OCI-LY7 (cell line): ENCODE results near the gene SLC35G1. TPM values are rescaled to one million over a fixed set of nuclear protein-coding genes. Genes with fewer than 3 reads are reported as not detected.

Source experiments
- BruUV-seq: library from RNA; stranded (reverse); fragments of 400-500 nt; replicated peaks from 2 replicates; lab custom pipeline; 2021; lab: Mats Ljungman, UMichigan
- CTCF ChIA-PET: fragments of 300-600 bp; sonication (Branson Sonifier 250); formaldehyde crosslinking; loops from one replicate; lab custom pipeline; 2022; ENCODE audit warnings: antibody characterized with exemption; ENCODE audit not compliant: unreplicated experiment; lab: Charles Lee
- POLR2A ChIA-PET: fragments of 300-600 bp; sonication (Branson Sonifier 250); formaldehyde crosslinking; loops from one replicate; lab custom pipeline; 2022; ENCODE audit warnings: antibody characterized with exemption; lab: Charles Lee
- DNase-seq: peaks from one replicate; pipeline ENCODE4 v3.0.0-alpha.2; 2015; ENCODE audit warnings: low spot score
- H2AFZ ChIP-seq: fragments of 200-600 bp; sonication (generic), shearing (Covaris generic); 2 replicates; pipeline ENCODE4 v1.6.1; 2014; ENCODE audit warnings: mild to moderate bottlenecking, antibody characterized with exemption, low read length, moderate library complexity
- H3K27ac ChIP-seq: fragments of 200-600 bp; sonication (generic); 2 replicates; pipeline ENCODE4 v1.5.1; 2014; ENCODE audit warnings: mixed run types, low read depth, mild to moderate bottlenecking, moderate library complexity, low read length, inconsistent platforms; ENCODE audit not compliant: poor library complexity, severe bottlenecking
- H3K36me3 ChIP-seq: fragments of 200-600 bp; sonication (generic); 2 replicates; pipeline ENCODE4 v1.6.1; 2014; ENCODE audit warnings: mild to moderate bottlenecking, antibody characterized with exemption, low read length, moderate library complexity, mixed read lengths; ENCODE audit not compliant: insufficient read depth
- H3K4me1 ChIP-seq: fragments of 200-600 bp; sonication (generic); 2 replicates; pipeline ENCODE4 v1.5.1; 2014; ENCODE audit warnings: mild to moderate bottlenecking, low read length; ENCODE audit not compliant: insufficient read depth, poor library complexity, severe bottlenecking
- H3K4me2 ChIP-seq: fragments of 200-600 bp; sonication (generic); 2 replicates; pipeline ENCODE4 v1.6.1; 2014; ENCODE audit warnings: mild to moderate bottlenecking, low read length
- H3K4me3 ChIP-seq: fragments of 200-600 bp; sonication (generic); 2 replicates; pipeline ENCODE4 v1.5.1; 2014; ENCODE audit warnings: mild to moderate bottlenecking, low read depth, low read length; ENCODE audit not compliant: poor library complexity, severe bottlenecking
- H3K79me2 ChIP-seq: fragments of 200-600 bp; sonication (generic); 2 replicates; pipeline ENCODE4 v1.6.1; 2016; ENCODE audit warnings: low read depth, mild to moderate bottlenecking, low read length, moderate library complexity, mixed read lengths; ENCODE audit not compliant: insufficient read depth
- H3K9me2 ChIP-seq: fragments of 200-600 bp; sonication (generic); 2 replicates; pipeline ENCODE4 v1.6.1; 2016; ENCODE audit warnings: mild to moderate bottlenecking, low read length, mixed read lengths; ENCODE audit not compliant: insufficient read depth
- H3K9me3 ChIP-seq: fragments of 200-600 bp; sonication (generic); 2 replicates; pipeline ENCODE4 v1.6.1; 2014; ENCODE audit warnings: mild to moderate bottlenecking, mixed run types, low read length, mixed read lengths
- H4K20me1 ChIP-seq: fragments of 200-600 bp; sonication (generic); 2 replicates; pipeline ENCODE4 v1.6.1; 2014; ENCODE audit warnings: mild to moderate bottlenecking, antibody characterized with exemption, low read length, moderate library complexity, mixed read lengths; ENCODE audit not compliant: insufficient read depth
- CTCF ChIP-seq: fragments of 200-600 bp; sonication (generic); conservative IDR thresholded peaks from 2 replicates; pipeline ENCODE4 v1.5.1; 2014; ENCODE audit warnings: mild to moderate bottlenecking, antibody characterized with exemption, low read length, moderate library complexity, mixed read lengths
- EZH2phosphoT487 ChIP-seq: fragments of 200-600 bp; sonication (generic); IDR thresholded peaks from 2 replicates; pipeline ENCODE4 v1.6.1; 2018; ENCODE audit warnings: low read depth, borderline replicate concordance, mild to moderate bottlenecking, mixed run types, antibody characterized with exemption, low read length, moderate library complexity, mixed read lengths
- intact Hi-C: fragments of 100-400 bp; cut with micrococcal nuclease; formaldehyde crosslinking; loops from one replicate; pipeline ENCODE4 v1.10.0; 2022; ENCODE audit not compliant: unreplicated experiment
- total RNA-seq, 2 experiments: library from RNA; depleted of rRNA in 1 of 2; stranded (reverse); fragments of >200 nt in 1 of 2; shearing (Covaris generic) in 1 of 2; gene quantifications; 2 replicates each; pipeline ENCODE4 v1.2.3, GENCODE V29; 2014 to 2022

Gene SLC35G1
- total RNA-seq, 2 experiments from 2014 or later: 5.9 to 6.0 TPM

- POLR2A ChIA-PET: interaction anchor here (3.3 kb wide), 1 partner anchor 11 kb away, joined by 11 read pairs; the partner anchor contains the start of gene SLC35G1
Observed at GRCh38 chr10:93904901-93905300, 11.1 kb downstream of the SLC35G1 start.

GRCh38 chr10:93907059-93907458 is 13.3 kb downstream of the SLC35G1 start:
- no peaks in the 10 kb centered on the region; the same call in 1 of the 2 replicates for H3K36me3 ChIP-seq
- no peak for DNase-seq
- no peaks in the 10 kb centered on the region for H4K20me1 ChIP-seq
- intact Hi-C loops: no loop called here
- H3K4me2 ChIP-seq: no peak overlapping the region
- CTCF ChIA-PET: no interaction called here
- no peaks in the 10 kb centered on the region for H3K79me2 ChIP-seq
- H3K27ac ChIP-seq: no peak overlapping the region
- H2AFZ ChIP-seq: no peak overlapping the region
- no peaks in the 10 kb centered on the region for H3K9me3 ChIP-seq
- no peaks in the 10 kb centered on the region for H3K4me1 ChIP-seq
- no TSS peak for BruUV-seq
- POLR2A ChIA-PET: interaction anchor here (0.6 to 3.3 kb wide), 2 partner anchors 13 to 18 kb away, joined by 3 to 11 read pairs; partner anchors contain the start of gene SLC35G1
- TF ChIP-seq EZH2phosphoT487 (no peak), CTCF (no peak)
- no peaks in the 10 kb centered on the region for H3K9me2 ChIP-seq
- H3K4me3 ChIP-seq: no peak overlapping the region

More at GRCh38 chr10:93904901-93905300, 11.1 kb downstream of the SLC35G1 start:
- Histone ChIP-seq H3K4me1 (no peaks in the 10 kb centered on the region), H3K4me3 (no peak overlapping the region), H3K27ac (no peak overlapping the region), H4K20me1 (no peaks in the 10 kb centered on the region), H3K36me3 (peaks cover 5% of the 10 kb centered on the region; the same call in 1 of the 2 replicates), H3K79me2 (no peaks in the 10 kb centered on the region), H2AFZ (no peak overlapping the region), H3K4me2 (no peak overlapping the region), H3K9me3 (no peaks in the 10 kb centered on the region), H3K9me2 (no peaks in the 10 kb centered on the region)
- intact Hi-C loops: no loop called here
- CTCF ChIA-PET: interaction anchor here (1.7 kb wide), 1 partner anchor 10 kb away, joined by 4 read pairs; no protein-coding TSS in a partner anchor
- TF ChIP-seq EZH2phosphoT487 (no peak), CTCF (no peak)
- no peak for DNase-seq
- BruUV-seq: no TSS peak

GRCh38 chr10:93911866-93912265 is 18.1 kb downstream of the SLC35G1 start:
- no peak overlapping the region for H2AFZ ChIP-seq
- no peaks in the 10 kb centered on the region for H3K4me1 ChIP-seq
- intact Hi-C loops: no loop called here
- POLR2A ChIA-PET: no interaction called here
- H3K4me2 ChIP-seq: no peak overlapping the region
- TF ChIP-seq CTCF (no peak), EZH2phosphoT487 (no peak)
- H3K9me2 ChIP-seq: no peaks in the 10 kb centered on the region
- H3K36me3 ChIP-seq: no peaks in the 10 kb centered on the region; the same call in 1 of the 2 replicates
- no peaks in the 10 kb centered on the region for H3K79me2 ChIP-seq
- H3K9me3 ChIP-seq: no peaks in the 10 kb centered on the region
- CTCF ChIA-PET: no interaction called here
- no peak for DNase-seq
- BruUV-seq: no TSS peak
- no peak overlapping the region for H3K4me3 ChIP-seq
- no peaks in the 10 kb centered on the region for H4K20me1 ChIP-seq
- no peak overlapping the region for H3K27ac ChIP-seq
